SH-SY5Y (cell line): ENCODE results near the gene NPPC.

Experiments
- GATA2 ChIP-seq: IDR thresholded peaks from 2 replicates; pipeline ENCODE4 v1.6.1; 2011; ENCODE audit warnings: mild to moderate bottlenecking, low read depth, low read length
- GATA3 ChIP-seq: IDR thresholded peaks from 2 replicates; pipeline ENCODE4 v1.6.1; 2011; ENCODE audit warnings: low read depth, mild to moderate bottlenecking, low read length, moderate library complexity

- no peak for TF ChIP-seq GATA3
- no peak for TF ChIP-seq GATA2
Measured at GRCh38 chr2:231939022-231939421, 12.8 kb upstream of the NPPC start.
